H54 (cell line): ENCODE results near the gene IL32.
A peak's percentile ranks its signal among the peaks of the same experiment; 100 is the strongest.

ENCODE experiments used
- DNase-seq: peaks from one replicate; pipeline ENCODE4 v3.0.0; 2011; ENCODE audit warnings: low spot score, mixed read lengths; ENCODE audit not compliant: insufficient read length
- FAIRE-seq: peaks from 3 replicates; lab custom pipeline; 2011; peaks lifted over from hg19 to GRCh38; lab: Jason Lieb, UNC
- POLR2A ChIP-seq: IDR thresholded peaks from 2 replicates; pipeline ENCODE4 v1.6.1; 2011; ENCODE audit warnings: low read depth, mild to moderate bottlenecking, low read length

Gene IL32, protein sequence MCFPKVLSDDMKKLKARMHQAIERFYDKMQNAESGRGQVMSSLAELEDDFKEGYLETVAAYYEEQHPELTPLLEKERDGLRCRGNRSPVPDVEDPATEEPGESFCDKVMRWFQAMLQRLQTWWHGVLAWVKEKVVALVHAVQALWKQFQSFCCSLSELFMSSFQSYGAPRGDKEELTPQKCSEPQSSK

GRCh38 chr16:3065069-3065741 lies at the start of gene IL32:
IL32 (plus strand) TSS chr16:3065640; CDS start chr16:3065812, 172 bp downstream.
- DNase-seq (peak; percentile 94), FAIRE-seq (no peak)
- TF ChIP-seq POLR2A: no peak

DNA sequence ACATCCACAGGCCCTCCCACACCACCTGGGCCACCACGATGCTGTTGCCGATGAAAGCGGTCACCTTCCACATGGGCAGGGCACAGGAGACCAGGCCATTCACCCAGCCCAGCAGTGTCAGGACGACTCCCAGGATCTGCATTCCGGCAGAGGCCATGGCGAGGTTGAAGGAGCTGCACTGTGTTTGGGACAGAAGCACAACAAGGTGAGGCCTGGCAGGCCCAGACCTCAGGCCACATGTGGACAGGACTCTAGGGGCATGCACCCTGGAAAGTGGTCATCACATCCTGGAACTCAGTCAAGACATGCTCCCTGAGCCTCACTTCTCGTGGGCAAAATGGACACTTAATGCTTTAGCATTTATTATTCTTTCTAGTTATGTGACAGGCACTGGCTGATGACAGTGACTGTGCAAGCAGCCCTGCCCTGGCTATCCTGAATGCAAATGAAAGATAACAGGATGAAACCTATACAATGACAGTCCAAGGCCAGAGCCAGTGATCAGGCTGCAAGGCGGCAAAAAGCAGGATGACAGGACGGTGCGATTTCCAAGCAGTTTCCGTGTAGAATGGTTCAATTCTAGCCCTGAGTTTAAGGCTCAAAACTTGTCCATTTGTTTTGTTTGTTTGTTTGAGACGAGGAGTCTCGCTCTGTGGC lies 49.4 kb upstream of the IL32 start:
- no peak for FAIRE-seq
- TF ChIP-seq POLR2A: no peak
- DNase-seq: no peak

- FAIRE-seq (no peak), DNase-seq (no peak)
- TF ChIP-seq POLR2A: no peak
These were observed 48.1 kb upstream of the IL32 start for GRCh38 chr16:3017344-3017743.

DNA sequence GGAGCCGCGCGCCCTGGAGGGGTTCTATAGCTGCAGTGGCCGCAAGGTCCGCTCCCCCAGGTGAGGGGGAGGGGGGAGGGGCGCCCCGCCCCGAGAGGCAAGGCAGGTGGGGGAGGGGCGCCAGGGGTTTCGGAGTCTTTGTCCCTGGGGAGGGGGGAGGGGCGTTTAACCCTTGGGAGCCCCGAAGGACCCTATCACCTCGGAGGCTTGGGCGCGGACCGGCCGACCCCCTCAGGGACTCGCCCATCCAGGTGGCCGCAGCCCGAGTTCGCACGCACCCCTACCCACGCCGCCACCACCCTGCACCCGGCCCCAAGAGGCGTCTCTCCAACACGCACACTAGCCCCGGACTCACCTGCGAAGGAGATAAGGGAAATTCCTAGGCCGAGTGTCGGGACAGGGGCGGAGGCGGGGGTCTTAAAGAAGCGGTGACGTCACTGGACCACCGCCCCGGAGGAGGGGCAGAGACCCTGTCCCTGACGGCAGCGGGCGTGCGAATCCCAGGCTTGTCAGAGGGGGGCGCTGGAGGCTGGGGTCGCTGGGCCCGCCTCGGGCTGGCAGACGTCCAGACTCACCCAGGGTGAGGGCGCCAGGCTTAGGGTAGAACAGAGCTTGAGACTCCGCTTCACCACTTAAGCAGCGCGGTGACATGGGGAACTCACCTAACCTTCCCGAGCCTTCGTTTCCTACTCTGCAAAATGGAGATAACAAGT lies 47.5 kb upstream of the IL32 start, which contains the start of gene CLDN6:
CLDN6 (minus strand) TSS at position 390 of the 713 bp plus-strand sequence. CDS start 2,162 bp downstream, outside the sequence.
- FAIRE-seq (no peak), DNase-seq (no peak)
- no peak for TF ChIP-seq POLR2A

GRCh38 chr16:3019594-3020246 lies 45.7 kb upstream of the IL32 start:
- no peak for TF ChIP-seq POLR2A
- FAIRE-seq: no peak
- no peak for DNase-seq

GRCh38 chr16:3020247-3020603 lies 45.2 kb upstream of the IL32 start, which contains the start of gene TNFRSF12A:
TNFRSF12A (plus strand) TSS chr16:3020368; CDS start chr16:3020398, 30 bp downstream.
- FAIRE-seq (no peak), DNase-seq (peak; percentile 62)
- peak; percentile 96 for TF ChIP-seq POLR2A

DNA sequence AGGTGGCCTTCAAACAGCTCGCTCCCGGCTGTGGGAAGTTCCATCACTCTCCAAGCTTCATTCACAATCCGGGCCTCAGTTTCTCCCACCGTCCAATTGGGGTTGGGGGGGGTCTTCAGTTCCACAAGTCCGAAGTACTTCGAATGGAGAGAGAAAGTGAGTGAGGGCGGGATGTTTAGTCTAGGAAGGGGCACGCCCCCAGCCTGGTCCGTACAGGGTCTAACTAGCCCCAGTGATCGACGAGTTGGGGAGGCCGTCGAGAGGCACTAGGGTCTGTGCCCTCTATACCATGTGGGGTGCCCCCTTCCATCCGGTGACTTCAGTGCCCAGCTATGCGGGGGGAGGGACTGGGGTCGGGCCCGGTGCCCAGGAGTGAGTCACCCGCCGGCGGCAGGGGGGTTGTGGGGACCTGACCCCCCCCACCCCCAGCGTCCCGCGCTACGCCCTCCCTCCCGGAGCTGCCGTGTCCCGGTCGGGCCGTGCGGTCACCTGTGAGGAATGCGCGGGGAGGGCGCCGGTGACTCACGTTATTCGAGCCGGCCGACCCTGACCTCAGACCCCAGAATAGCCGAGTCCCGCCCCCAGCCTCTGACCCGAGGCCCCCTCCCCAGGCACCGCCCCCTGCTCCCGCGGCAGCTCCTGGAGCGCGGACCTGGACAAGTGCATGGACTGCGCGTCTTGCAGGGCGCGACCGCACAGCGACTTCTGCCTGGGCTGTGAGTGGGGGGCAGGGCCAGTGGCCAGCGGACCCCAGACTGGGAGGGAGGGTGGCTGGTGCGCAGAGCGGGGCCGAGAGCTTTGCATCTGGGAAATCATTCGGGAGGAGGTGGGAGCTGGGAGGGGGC lies 44.6 kb upstream of the IL32 start:
- DNase-seq (peak; percentile 86), FAIRE-seq (no peak)
- TF ChIP-seq POLR2A: peak; percentile 78; the same call in 1 of the 2 replicates

DNA sequence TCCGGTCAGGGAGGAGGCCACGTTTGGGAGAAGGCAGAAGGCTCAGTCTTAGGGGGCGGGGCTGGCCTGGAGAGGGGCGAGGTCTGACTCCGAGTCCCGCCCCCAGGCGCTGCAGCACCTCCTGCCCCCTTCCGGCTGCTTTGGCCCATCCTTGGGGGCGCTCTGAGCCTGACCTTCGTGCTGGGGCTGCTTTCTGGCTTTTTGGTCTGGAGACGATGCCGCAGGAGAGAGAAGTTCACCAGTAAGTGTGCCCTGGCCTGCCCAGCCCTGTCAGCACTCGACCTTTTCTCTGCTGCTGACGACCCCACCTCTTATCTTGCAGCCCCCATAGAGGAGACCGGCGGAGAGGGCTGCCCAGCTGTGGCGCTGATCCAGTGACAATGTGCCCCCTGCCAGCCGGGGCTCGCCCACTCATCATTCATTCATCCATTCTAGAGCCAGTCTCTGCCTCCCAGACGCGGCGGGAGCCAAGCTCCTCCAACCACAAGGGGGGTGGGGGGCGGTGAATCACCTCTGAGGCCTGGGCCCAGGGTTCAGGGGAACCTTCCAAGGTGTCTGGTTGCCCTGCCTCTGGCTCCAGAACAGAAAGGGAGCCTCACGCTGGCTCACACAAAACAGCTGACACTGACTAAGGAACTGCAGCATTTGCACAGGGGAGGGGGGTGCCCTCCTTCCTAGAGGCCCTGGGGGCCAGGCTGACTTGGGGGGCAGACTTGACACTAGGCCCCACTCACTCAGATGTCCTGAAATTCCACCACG lies 43.8 kb upstream of the IL32 start:
- DNase-seq (peak; percentile 75), FAIRE-seq (peak; percentile 85)
- 0 out of 2 replicates have a peak, but pooled peaks have one; percentile 26 for TF ChIP-seq POLR2A

- DNase-seq (peak; percentile 83), FAIRE-seq (no peak)
- TF ChIP-seq POLR2A: 0 out of 2 replicates have a peak, but pooled peaks have one; percentile 24
These were observed 43.2 kb upstream of the IL32 start for GRCh38 chr16:3022208-3022683.

- DNase-seq: peak; percentile 55
- FAIRE-seq: no peak
- TF ChIP-seq POLR2A: peak; percentile 3
These were observed 42.6 kb upstream of the IL32 start for GRCh38 chr16:3022684-3023414.

DNA sequence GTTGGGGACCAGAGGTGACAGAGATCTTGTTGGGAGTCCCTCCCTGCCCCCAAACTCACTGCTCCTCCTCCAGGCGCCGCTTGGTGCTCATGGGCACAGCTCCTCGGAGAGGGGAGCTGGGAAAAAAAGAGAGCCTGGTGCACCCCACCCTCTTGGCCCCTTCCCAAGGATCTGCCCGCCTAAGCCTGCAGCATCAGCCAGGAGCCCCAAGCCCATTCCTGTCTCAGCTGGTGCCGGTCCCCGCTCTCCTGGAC lies 42.1 kb upstream of the IL32 start:
- TF ChIP-seq POLR2A: no peak; the same call in 1 of the 2 replicates
- FAIRE-seq (no peak), DNase-seq (peak; percentile 64)
